ENCODE data around the gene ZNF785. TPM values are rescaled to one million over a fixed set of nuclear protein-coding genes. Genes with fewer than 3 reads are reported as not detected.

ZNF785 gene
- total RNA-seq, 1 donor from 2014 or later: 26.3 TPM

Other genes with a start within 250 kb of the ZNF785 start
- 49.8 TPM for gene CD2BP2, start 230.4 kb downstream of the ZNF785 start, total RNA-seq
- 39.6 TPM for gene TBC1D10B, start 215.2 kb downstream of the ZNF785 start, total RNA-seq
- not detected for gene MYL11, start 210.9 kb downstream of the ZNF785 start, total RNA-seq
- gene SEPTIN1, start 203.1 kb downstream of the ZNF785 start, total RNA-seq: 7.2 TPM
- 6.7 TPM for gene ZNF48, start 190.3 kb downstream of the ZNF785 start, total RNA-seq
- 7.5 TPM for gene ZNF771, start 178.1 kb downstream of the ZNF785 start, total RNA-seq
- gene DCTPP1, start 155.7 kb downstream of the ZNF785 start, total RNA-seq: 20.4 TPM
- 25.2 TPM for gene SEPHS2, start 139.8 kb downstream of the ZNF785 start, total RNA-seq
- gene ITGAL, start 113.0 kb downstream of the ZNF785 start, total RNA-seq: 14.5 TPM
- gene ZNF768, start 59.1 kb downstream of the ZNF785 start, total RNA-seq: 30.3 TPM
- gene ZNF747, start 50.8 kb downstream of the ZNF785 start, total RNA-seq: 12.7 TPM
- 9.5 TPM for gene ZNF764, start 27.3 kb downstream of the ZNF785 start, total RNA-seq
- gene ZNF688, start 14.0 kb downstream of the ZNF785 start, total RNA-seq: 13.6 TPM
- gene ZNF689, start 24.7 kb upstream of the ZNF785 start, total RNA-seq: 7.1 TPM
- 45.7 TPM for gene PRR14, start 65.3 kb upstream of the ZNF785 start, total RNA-seq
- 57.1 TPM for gene FBRS, start 72.7 kb upstream of the ZNF785 start, total RNA-seq
- 59.3 TPM for gene SRCAP, start 113.5 kb upstream of the ZNF785 start, total RNA-seq
- 21.3 TPM for gene PHKG2, start 162.7 kb upstream of the ZNF785 start, total RNA-seq
- gene CFAP119, start 176.4 kb upstream of the ZNF785 start, total RNA-seq: 5.5 TPM
- 92.9 TPM for gene RNF40, start 176.6 kb upstream of the ZNF785 start, total RNA-seq
- gene ZNF629, start 201.5 kb upstream of the ZNF785 start, total RNA-seq: 14.0 TPM